ENCODE data around the gene PGC.

PGC gene

GRCh38 chr6:41729624-41730023 is 17.6 kb downstream of the PGC start:
- no peaks in the 10 kb centered on the region for H4K20me1 ChIP-seq (ENCODE audit: control insufficient read depth, insufficient read depth, low read depth, low read length)
- H3K9me3 ChIP-seq (ENCODE audit: control insufficient read depth, insufficient read depth, low read length) = no peaks in the 10 kb centered on the region
- peaks cover 90% of the 10 kb centered on the region for H3K79me2 ChIP-seq (ENCODE audit: control insufficient read depth, low read length)
- TF ChIP-seq EZH2phosphoT487 (IDR thresholded peaks at IDR 0.05; ENCODE audit: borderline replicate concordance, low read length) (no peak), CTCF (IDR thresholded peaks at IDR 0.05; ENCODE audit: low read depth, low read length, poor library complexity, severe bottlenecking) (no peak)
- H3K4me1 ChIP-seq (ENCODE audit: control insufficient read depth, low read length) = peaks cover 88% of the 10 kb centered on the region
- 0 out of 2 replicates have a peak overlapping the region, but pooled peaks have one; percentile 10 for H3K4me3 ChIP-seq (ENCODE audit: low read length)
- peaks cover 3% of the 10 kb centered on the region; the same call in 1 of the 2 replicates for H3F3A ChIP-seq (ENCODE audit: control insufficient read depth, insufficient read depth)
- H3K36me3 ChIP-seq (ENCODE audit: control insufficient read depth, low read length) = peaks cover 38% of the 10 kb centered on the region
- no peaks in the 10 kb centered on the region for H3K27me3 ChIP-seq (ENCODE audit: control insufficient read depth, low read length)
- H3K4me2 ChIP-seq (ENCODE audit: low read length) = peak overlapping the region; percentile 98
- no peaks in the 10 kb centered on the region for H3K9me2 ChIP-seq (replicated peaks; ENCODE audit: control insufficient read depth, low read length)
- no peak overlapping the region for H3K27ac ChIP-seq (ENCODE audit: low read depth, low read length)

- H4K20me1 ChIP-seq (ENCODE audit: control insufficient read depth, insufficient read depth, low read depth, low read length) = no peaks in the 10 kb centered on the region
These were observed 18.2 kb downstream of the PGC start for GRCh38 chr6:41728954-41729353.

GRCh38 chr6:41728073-41728936 is 18.9 kb downstream of the PGC start:
- peaks cover 8% of the 10 kb centered on the region; the same call in 1 of the 2 replicates for H3F3A ChIP-seq (ENCODE audit: control insufficient read depth, insufficient read depth)
- no peaks in the 10 kb centered on the region for H3K9me3 ChIP-seq (ENCODE audit: control insufficient read depth, insufficient read depth, low read length)
- peaks cover 96% of the 10 kb centered on the region for H3K79me2 ChIP-seq (ENCODE audit: control insufficient read depth, low read length)
- peaks cover 94% of the 10 kb centered on the region for H3K4me1 ChIP-seq (ENCODE audit: control insufficient read depth, low read length)
- no peaks in the 10 kb centered on the region for H3K9me2 ChIP-seq (replicated peaks; ENCODE audit: control insufficient read depth, low read length)
- H3K4me3 ChIP-seq (ENCODE audit: low read length) = no peak overlapping the region
- H3K27ac ChIP-seq (ENCODE audit: low read depth, low read length) = no peak overlapping the region
- peaks cover 40% of the 10 kb centered on the region for H3K36me3 ChIP-seq (ENCODE audit: control insufficient read depth, low read length)
- H3K4me2 ChIP-seq (ENCODE audit: low read length) = no peak overlapping the region
- TF ChIP-seq EZH2phosphoT487 (IDR thresholded peaks at IDR 0.05; ENCODE audit: borderline replicate concordance, low read length) (no peak), CTCF (IDR thresholded peaks at IDR 0.05; ENCODE audit: low read depth, low read length, poor library complexity, severe bottlenecking) (no peak)
- no peaks in the 10 kb centered on the region for H4K20me1 ChIP-seq (ENCODE audit: control insufficient read depth, insufficient read depth, low read depth, low read length)
- H3K27me3 ChIP-seq (ENCODE audit: control insufficient read depth, low read length) = no peaks in the 10 kb centered on the region

More at GRCh38 chr6:41728954-41729353, 18.2 kb downstream of the PGC start:
- Histone ChIP-seq H3K4me1 (ENCODE audit: control insufficient read depth, low read length) (peaks cover 94% of the 10 kb centered on the region), H3K9me2 (replicated peaks; ENCODE audit: control insufficient read depth, low read length) (no peaks in the 10 kb centered on the region), H3K9me3 (ENCODE audit: control insufficient read depth, insufficient read depth, low read length) (no peaks in the 10 kb centered on the region), H3K4me3 (ENCODE audit: low read length) (no peak overlapping the region), H3K4me2 (ENCODE audit: low read length) (peak overlapping the region; percentile 98), H3K79me2 (ENCODE audit: control insufficient read depth, low read length) (peaks cover 96% of the 10 kb centered on the region), H3K27ac (ENCODE audit: low read depth, low read length) (no peak overlapping the region), H3K27me3 (ENCODE audit: control insufficient read depth, low read length) (no peaks in the 10 kb centered on the region), H3K36me3 (ENCODE audit: control insufficient read depth, low read length) (peaks cover 41% of the 10 kb centered on the region), H3F3A (ENCODE audit: control insufficient read depth, insufficient read depth) (peaks cover 4% of the 10 kb centered on the region; the same call in 1 of the 2 replicates)
- TF ChIP-seq EZH2phosphoT487 (IDR thresholded peaks at IDR 0.05; ENCODE audit: borderline replicate concordance, low read length) = no peak
- TF ChIP-seq CTCF (IDR thresholded peaks at IDR 0.05; ENCODE audit: low read depth, low read length, poor library complexity, severe bottlenecking) = no peak
